K562 (cell line): ENCODE results near the gene WASL. TPM values are rescaled to one million over a fixed set of nuclear protein-coding genes. Genes with fewer than 3 reads are reported as not detected.

Experiments used
- ATAC-seq: fragments of 200-7000 bp; cut with Tn5 transposase; 3 replicates; pipeline ENCODE4 v1.9.1; 2020; ENCODE audit warnings: moderate library complexity
- BruUV-seq: library from RNA; stranded (reverse); fragments of 400-500 nt; replicated peaks from 2 replicates; lab custom pipeline; 2021; lab: Mats Ljungman, UMichigan
- CTCF ChIA-PET: fragments of 300-600 bp; formaldehyde crosslinking; extraction: SDS; loops from one replicate; lab custom pipeline; 2021; ENCODE audit warnings: low intra/inter-chr PET ratio; lab: Yijun Ruan, JAX
- POLR2A ChIA-PET: fragments of 300-600, 350-650 bp; sonication (Branson Sonifier 250); formaldehyde crosslinking; extraction: SDS; loops from one replicate; lab custom pipeline; 2021; ENCODE audit warnings: antibody characterized with exemption, inconsistent platforms; lab: Yijun Ruan, JAX
- DNase-seq, 4 experiments: peaks; one replicate each; pipeline versions ENCODE4 v3.0.0 to v3.0.0-alpha.2; 2011 to 2018; ENCODE audit warnings: low spot score in 3 of 4, mixed read lengths in 3 of 4; ENCODE audit errors: extremely low read depth in 1 of 4
- FAIRE-seq: peaks from 2 replicates; lab custom pipeline; 2011; peaks lifted over from hg19 to GRCh38; lab: Jason Lieb, UNC
- H2AFZ ChIP-seq: 2 replicates; pipeline ENCODE4 v1.6.0; 2011; ENCODE audit warnings: low read depth, low read length, control low read depth, inconsistent platforms
- H3K27ac ChIP-seq: fragments of 200-600 bp; 3 replicates; pipeline ENCODE4 v1.8.0; 2011; ENCODE audit warnings: low read depth, mild to moderate bottlenecking, control low read depth, inconsistent platforms, low read length, moderate library complexity, mixed read lengths; ENCODE audit errors: extremely low read depth
- H3K27me3 ChIP-seq, 2 experiments: fragments of 300-600 bp in 1 of 2; 2 replicates in 1 of 2; 3 replicates in 1 of 2; pipeline versions ENCODE4 v1.6.0 to v1.8.0; 2011; ENCODE audit warnings: inconsistent platforms in 2 of 2, low read length in 2 of 2, mild to moderate bottlenecking in 1 of 2, mixed read lengths in 1 of 2, moderate library complexity in 1 of 2; ENCODE audit not compliant: control insufficient read depth in 2 of 2, insufficient read depth in 2 of 2
- H3K36me3 ChIP-seq: fragments of 300-600 bp; 3 replicates; pipeline ENCODE4 v1.8.0; 2011; ENCODE audit warnings: mild to moderate bottlenecking, low read length, inconsistent platforms; ENCODE audit not compliant: control insufficient read depth, insufficient read depth
- H3K4me1 ChIP-seq, 2 experiments: fragments of 200-600 bp in 1 of 2; replicated peaks in 1 of 2; 2 replicates in 1 of 2; 3 replicates in 1 of 2; pipeline versions ENCODE4 v1.5.1 to v1.8.0; 2011; ENCODE audit warnings: inconsistent platforms in 2 of 2, low read length in 2 of 2, mild to moderate bottlenecking in 1 of 2, mixed read lengths in 1 of 2, moderate library complexity in 1 of 2; ENCODE audit not compliant: control insufficient read depth in 2 of 2, insufficient read depth in 2 of 2
- H3K4me2 ChIP-seq: 2 replicates; pipeline ENCODE4 v1.6.1; 2011; ENCODE audit warnings: low read length, control low read depth, inconsistent platforms, mixed read lengths; ENCODE audit not compliant: insufficient read depth
- H3K4me3 ChIP-seq: fragments of 200-600 bp; sonication (generic), shearing (Covaris generic); 2 replicates; pipeline ENCODE4 v1.5.1; 2016; ENCODE audit warnings: control low read depth, inconsistent platforms
- H3K79me2 ChIP-seq: fragments of 200-600 bp; 3 replicates; pipeline ENCODE4 v1.8.0; 2011; ENCODE audit warnings: low read length, inconsistent platforms; ENCODE audit not compliant: control insufficient read depth, insufficient read depth
- H3K9ac ChIP-seq, 2 experiments: 2 replicates each; pipeline versions ENCODE4 v1.6.0 to v1.6.1; 2011; ENCODE audit warnings: low read depth in 2 of 2, low read length in 2 of 2, control low read depth in 1 of 2, inconsistent platforms in 1 of 2, mild to moderate bottlenecking in 1 of 2, mixed read lengths in 1 of 2; ENCODE audit not compliant: insufficient read depth in 1 of 2
- H3K9me1 ChIP-seq: one replicate; pipeline ENCODE4 v1.6.0; 2011; ENCODE audit warnings: inconsistent platforms, mild to moderate bottlenecking, low read length, moderate library complexity; ENCODE audit not compliant: control insufficient read depth, insufficient read depth
- H3K9me3 ChIP-seq: replicated peaks from 2 replicates; pipeline ENCODE4 v1.5.1; 2011; ENCODE audit warnings: low read depth, low read length, inconsistent platforms; ENCODE audit not compliant: control insufficient read depth, insufficient read depth
- H4K20me1 ChIP-seq: replicated peaks from 2 replicates; pipeline ENCODE4 v1.6.1; 2011; ENCODE audit warnings: low read length, inconsistent platforms, mixed read lengths; ENCODE audit not compliant: control insufficient read depth, insufficient read depth
- CEBPG ChIP-seq, 3 experiments: fragments of 200-800 bp in 1 of 3; sonication (Bioruptor generic) in 1 of 3; sonication (generic) in 1 of 3; formaldehyde crosslinking in 1 of 3; IDR thresholded peaks in 2 of 3; conservative IDR thresholded peaks in 1 of 3; 2 replicates each; pipeline versions ENCODE4 v1.6.1 to v1.8.0; 2016 to 2022; ENCODE audit warnings: missing compliant biosample characterization in 2 of 3, missing genetic modification characterization in 2 of 3, mild to moderate bottlenecking in 1 of 3, missing genetic modification reagents in 1 of 3
- CTCF ChIP-seq, 3 experiments: IDR thresholded peaks in 2 of 3; conservative IDR thresholded peaks in 1 of 3; 2 replicates each; pipeline ENCODE4 v1.5.1; 2011 to 2012; ENCODE audit warnings: low read length in 3 of 3, mild to moderate bottlenecking in 3 of 3, control low read depth in 2 of 3, improper control_type of control experiment in 1 of 3, inconsistent platforms in 1 of 3, low read depth in 1 of 3, mixed read lengths in 1 of 3, moderate library complexity in 1 of 3; ENCODE audit not compliant: insufficient read depth in 2 of 3
- ELK3 ChIP-seq: fragments of 450-650 bp; formaldehyde crosslinking; IDR thresholded peaks from 2 replicates; pipeline ENCODE4 v1.4.0; 2020; ENCODE audit warnings: mild to moderate bottlenecking
- KLF16 ChIP-seq: IDR thresholded peaks from 2 replicates; pipeline ENCODE4 v1.6.1; 2016; ENCODE audit warnings: antibody characterized with exemption
- MNT ChIP-seq, 2 experiments: fragments of 450-650 bp; conservative IDR thresholded peaks; 2 replicates each; pipeline ENCODE4 v1.6.1; 2017; ENCODE audit warnings: mild to moderate bottlenecking in 2 of 2, moderate library complexity in 2 of 2
- POLR2H ChIP-seq: IDR thresholded peaks from 2 replicates; pipeline ENCODE4 v1.6.1; 2016; ENCODE audit warnings: missing genetic modification characterization, low read depth, mild to moderate bottlenecking, control low read depth, missing compliant biosample characterization, moderate library complexity
- PREB ChIP-seq: sonication (generic); formaldehyde crosslinking; IDR thresholded peaks from 2 replicates; pipeline ENCODE4 v1.8.1; 2023; ENCODE audit warnings: mild to moderate bottlenecking, missing genetic modification reagents
- RAD21 ChIP-seq, 2 experiments: fragments of 250-450 bp in 1 of 2; fragments of 450-650 bp in 1 of 2; sonication (Bioruptor Pico) in 1 of 2; formaldehyde crosslinking in 1 of 2; IDR thresholded peaks in 1 of 2; conservative IDR thresholded peaks in 1 of 2; 2 replicates each; pipeline versions ENCODE4 v1.4.0 to v1.8.0; 2020 to 2022; ENCODE audit warnings: mild to moderate bottlenecking in 2 of 2, moderate library complexity in 1 of 2
- SMC3 ChIP-seq: conservative IDR thresholded peaks from 2 replicates; pipeline ENCODE4 v1.6.1; 2011; ENCODE audit warnings: low read depth, low read length, improper control_type of control experiment; ENCODE audit not compliant: insufficient read depth
- ZNF384 ChIP-seq: IDR thresholded peaks from 2 replicates; pipeline ENCODE4 v1.6.1; 2012; ENCODE audit warnings: low read depth, low read length, improper control_type of control experiment
- ZNF778 ChIP-seq: fragments of 450-650 bp; formaldehyde crosslinking; IDR thresholded peaks from 2 replicates; pipeline ENCODE4 v1.4.0; 2020; ENCODE audit warnings: mild to moderate bottlenecking, moderate library complexity
- WGBS: fragments of 100-300 bp; shearing (Covaris generic); methylation state at CpG from one replicate; pipeline ENCODE4 v1.1.6; 2016; ENCODE audit warnings: low coverage, mixed read lengths; ENCODE audit not compliant: insufficient coverage; ENCODE audit errors: missing lambda C conversion rate; 5-methylcytosine and 5-hydroxymethylcytosine counted together
- in situ Hi-C: fragments of 300-500 bp; cut with MboI; formaldehyde crosslinking; loops from 4 replicates; pipeline ENCODE4 v1.15.0; 2018; ENCODE audit warnings: inconsistent platforms, mixed read lengths
- intact Hi-C: fragments of 100-400 bp; cut with micrococcal nuclease; formaldehyde crosslinking; loops from 2 replicates; pipeline ENCODE4 v1.14.2; 2022
- polyA plus RNA-seq, 8 experiments: library from polyadenylated mRNA; depleted of rRNA in 4 of 8; stranded (reverse) in 5 of 8; unstranded in 3 of 8; fragments of >200 nt; fragmentation: Nextera tagmentation in 2 of 8; fragmentation: Illumina TruSeq in 1 of 8; extraction: Ambion mirVana in 2 of 8; extraction: Trizol in 1 of 8; gene quantifications; 2 replicates each; pipeline versions ENCODE4 v1.2.1 to v1.2.3, GENCODE V29; 2011 to 2014; ENCODE audit warnings: inconsistent platforms in 1 of 8, missing spikeins in 1 of 8
- total RNA-seq, 7 experiments: library from RNA; depleted of rRNA in 6 of 7; stranded (reverse); fragments of >200 nt in 6 of 7; fragmentation: Illumina TruSeq in 2 of 7; extraction: Trizol in 2 of 7; gene quantifications; 2 replicates each; pipeline versions ENCODE4 v1.2.1 to v1.2.3, GENCODE V29; 2011 to 2021; ENCODE audit warnings: low replicate concordance in 1 of 7

WASL gene
- total and polyA plus RNA-seq, 9 of the 15 experiments (the other 6 are each of a cell fraction or from before 2014, with no cell fraction given): 3.2 to 13.9 (median 8.3) TPM

- ChIA-PET POLR2A (no interaction called here), CTCF (interaction anchor here (0.6 to 3.0 kb wide), 5 partner anchors 47 to 237 kb away, joined by 4 to 27 read pairs (median 6); no protein-coding TSS in a partner anchor)
- 4% methylated on average over 4 of the region's 4 CpGs for WGBS
- DNase-seq (peak; percentile 40 to 54 (median 47)), FAIRE-seq (peak; percentile 54), ATAC-seq (peak; percentile 89)
- no peaks in the 10 kb centered on the region for H4K20me1 ChIP-seq
- H3K27me3 ChIP-seq: no peaks in the 10 kb centered on the region
- H2AFZ ChIP-seq: no peak overlapping the region
- H3K27ac ChIP-seq: no peak overlapping the region
- H3K9ac ChIP-seq: no peak overlapping the region
- H3K4me2 ChIP-seq: no peak overlapping the region
- no peaks in the 10 kb centered on the region for H3K79me2 ChIP-seq
- H3K4me1 ChIP-seq: no peaks in the 10 kb centered on the region
- H3K4me3 ChIP-seq: no peak overlapping the region
- BruUV-seq: no TSS peak
- in situ Hi-C loops: no loop called here
- H3K9me3 ChIP-seq: no peaks in the 10 kb centered on the region
- no peaks in the 10 kb centered on the region for H3K36me3 ChIP-seq
- intact Hi-C loops: loop anchor here (1.0 to 5.0 kb wide), 6 partner anchors 55 to 1152 kb away; no protein-coding TSS in a partner anchor
- H3K9me1 ChIP-seq: no peaks in the 10 kb centered on the region
- TF ChIP-seq SMC3: peak; percentile 46
- TF ChIP-seq POLR2H (tag): peak; percentile 69
- no peak for TF ChIP-seq CEBPG (CRISPR knock-in tag; IDR thresholded peaks at IDR 0.05)
- 0 out of 4 replicates have a peak, but pooled peaks have one; percentile 5 to 21 for TF ChIP-seq CEBPG (tag; conservative IDR thresholded peaks at IDR 0.05 in 1 of 2, IDR thresholded peaks at IDR 0.05 in 1 of 2)
- no peak for TF ChIP-seq MNT (conservative IDR thresholded peaks at IDR 0.05)
- TF ChIP-seq PREB (CRISPR knock-in tag): no peak
- TF ChIP-seq ZNF778 (CRISPR knock-in tag): no peak
- peak; percentile 97 to 98 for TF ChIP-seq RAD21 (CRISPR knock-in tag; conservative IDR thresholded peaks at IDR 0.05 in 1 of 2, IDR thresholded peaks at IDR 0.05 in 1 of 2)
- peak; percentile 63 to 93 (median 65); a peak in 5 of 6 replicates for TF ChIP-seq CTCF (IDR thresholded peaks at IDR 0.05 in 2 of 3, conservative IDR thresholded peaks at IDR 0.05 in 1 of 3; ENCODE audit: insufficient read depth in 2 of 3, low read depth in 1 of 3, low read length in 3 of 3)
- peak; percentile 95 for TF ChIP-seq ZNF384
- TF ChIP-seq ELK3 (CRISPR knock-in tag): no peak
- TF ChIP-seq KLF16: peak; percentile 34; the same call in 1 of the 2 replicates
Measured at GRCh38 chr7:123635551-123636359, 113.0 kb downstream of the WASL start.
